Thyroid gland (tissue), 4 donors: ENCODE data around the gene FOXP1.

Experiments used
- CTCF ChIP-seq, 6 experiments: fragments of 200-600 bp in 3 of 6; fragments of 450-650 bp in 3 of 6; sonication (generic) in 3 of 6; IDR thresholded peaks; one replicate each; pipeline ENCODE4 v1.5.1; 2016 to 2019; ENCODE audit warnings: antibody characterized with exemption in 6 of 6, mild to moderate bottlenecking in 2 of 6, inconsistent platforms in 1 of 6, moderate library complexity in 1 of 6
- POLR2A ChIP-seq, 2 donors: fragments of 450-650 bp; IDR thresholded peaks; one replicate each; pipeline ENCODE4 v1.6.1; 2017; ENCODE audit warnings: antibody characterized with exemption in 2 of 2, mild to moderate bottlenecking in 2 of 2, moderate library complexity in 1 of 2

GRCh38 chr3:71302604-71303003 is 280.9 kb downstream of the FOXP1 start:
- TF ChIP-seq CTCF (IDR thresholded peaks at IDR 0.05), result no peak
- no peak for TF ChIP-seq POLR2A (IDR thresholded peaks at IDR 0.05)
